ENCODE results near the gene FAM221B.
A peak's percentile ranks its signal among the peaks of the same experiment; 100 is the strongest.

FAM221B gene

DNA sequence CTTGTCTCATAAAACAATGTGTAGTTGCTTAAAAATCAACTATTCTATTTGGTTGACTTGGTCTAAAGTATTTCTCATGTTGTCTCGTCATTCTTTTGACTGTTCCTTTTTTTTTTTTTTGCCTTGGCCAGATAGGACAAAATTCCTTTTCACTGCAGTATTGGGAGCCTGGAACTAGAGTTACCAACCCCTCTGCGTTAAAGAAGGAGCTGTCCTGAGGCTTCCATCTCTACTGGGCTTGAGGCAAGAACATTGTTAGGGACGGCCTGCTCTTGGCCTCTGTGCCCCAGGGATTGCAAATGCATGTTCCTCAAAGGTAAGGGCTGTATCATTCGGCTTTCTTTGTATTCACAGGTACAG is 38.5 kb downstream of the FAM221B start:
- H3K9me3 ChIP-seq (replicated peaks; ENCODE audit: insufficient read depth, low read length) = no peaks in the 10 kb centered on the region
- no peaks in the 10 kb centered on the region for H3K36me3 ChIP-seq (replicated peaks; ENCODE audit: insufficient read depth, low read length)
- peaks cover 13% of the 10 kb centered on the region for H3K4me1 ChIP-seq (ENCODE audit: low read length)
- H3K4me2 ChIP-seq (ENCODE audit: low read depth, low read length) = peak overlapping the region; percentile 27; the same call in 1 of the 2 replicates
- H3K9ac ChIP-seq (ENCODE audit: low read length) = no peak overlapping the region
- no peak for DNase-seq
- H2AFZ ChIP-seq (ENCODE audit: low read length) = no peak overlapping the region
- no peaks in the 10 kb centered on the region for H4K20me1 ChIP-seq (ENCODE audit: insufficient read depth, low read length)
- peaks cover 12% of the 10 kb centered on the region for H3F3A ChIP-seq (ENCODE audit: insufficient read depth, low read length)
- TF ChIP-seq, protein P1, sequence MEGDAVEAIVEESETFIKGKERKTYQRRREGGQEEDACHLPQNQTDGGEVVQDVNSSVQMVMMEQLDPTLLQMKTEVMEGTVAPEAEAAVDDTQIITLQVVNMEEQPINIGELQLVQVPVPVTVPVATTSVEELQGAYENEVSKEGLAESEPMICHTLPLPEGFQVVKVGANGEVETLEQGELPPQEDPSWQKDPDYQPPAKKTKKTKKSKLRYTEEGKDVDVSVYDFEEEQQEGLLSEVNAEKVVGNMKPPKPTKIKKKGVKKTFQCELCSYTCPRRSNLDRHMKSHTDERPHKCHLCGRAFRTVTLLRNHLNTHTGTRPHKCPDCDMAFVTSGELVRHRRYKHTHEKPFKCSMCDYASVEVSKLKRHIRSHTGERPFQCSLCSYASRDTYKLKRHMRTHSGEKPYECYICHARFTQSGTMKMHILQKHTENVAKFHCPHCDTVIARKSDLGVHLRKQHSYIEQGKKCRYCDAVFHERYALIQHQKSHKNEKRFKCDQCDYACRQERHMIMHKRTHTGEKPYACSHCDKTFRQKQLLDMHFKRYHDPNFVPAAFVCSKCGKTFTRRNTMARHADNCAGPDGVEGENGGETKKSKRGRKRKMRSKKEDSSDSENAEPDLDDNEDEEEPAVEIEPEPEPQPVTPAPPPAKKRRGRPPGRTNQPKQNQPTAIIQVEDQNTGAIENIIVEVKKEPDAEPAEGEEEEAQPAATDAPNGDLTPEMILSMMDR (IDR thresholded peaks at IDR 0.05; ENCODE audit: low read length) = no peak
- TF ChIP-seq EZH2phosphoT487 (IDR thresholded peaks at IDR 0.05; ENCODE audit: low read length) (no peak), EZH2 (optimal IDR thresholded peaks at IDR 0.05; ENCODE audit: low read depth, low read length) (no peak)
- H3K79me2 ChIP-seq (ENCODE audit: low read length) = no peaks in the 10 kb centered on the region
- peak overlapping the region; percentile 33; the same call in 1 of the 2 replicates for H3K27ac ChIP-seq (ENCODE audit: low read length)
- H3K9me2 ChIP-seq (replicated peaks; ENCODE audit: insufficient read depth, low read length) = no peaks in the 10 kb centered on the region
- H3K4me3 ChIP-seq (ENCODE audit: low read length) = no peak overlapping the region
- no peaks in the 10 kb centered on the region for H3K27me3 ChIP-seq (replicated peaks; ENCODE audit: insufficient read depth, low read length)

DNA sequence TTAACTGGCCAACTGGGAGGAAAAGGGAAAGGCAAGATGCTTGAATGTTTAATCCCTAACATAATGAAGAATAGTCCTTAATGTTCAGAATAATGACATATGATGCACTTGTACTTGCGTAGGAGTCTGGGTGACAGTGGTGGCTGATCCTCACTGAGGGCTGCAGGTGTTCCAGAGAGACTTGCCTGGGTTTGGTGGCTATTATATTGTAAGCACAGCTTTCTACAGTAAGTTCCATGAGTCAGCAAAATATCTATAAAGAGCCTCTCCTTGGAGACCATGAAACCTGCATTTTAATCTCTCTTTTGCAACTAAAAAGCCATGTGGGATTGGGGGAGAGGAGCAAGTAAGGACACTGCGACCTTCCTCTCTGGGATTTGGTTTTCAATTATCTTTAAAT is 39.0 kb downstream of the FAM221B start:
- Histone ChIP-seq H3K4me1 (ENCODE audit: low read length) (peaks cover 14% of the 10 kb centered on the region), H3K9ac (ENCODE audit: low read length) (no peak overlapping the region), H3K36me3 (replicated peaks; ENCODE audit: insufficient read depth, low read length) (no peaks in the 10 kb centered on the region), H3F3A (ENCODE audit: insufficient read depth, low read length) (peaks cover 12% of the 10 kb centered on the region), H3K27ac (ENCODE audit: low read length) (peak overlapping the region; percentile 33; the same call in 1 of the 2 replicates), H2AFZ (ENCODE audit: low read length) (no peak overlapping the region), H3K79me2 (ENCODE audit: low read length) (no peaks in the 10 kb centered on the region), H3K27me3 (replicated peaks; ENCODE audit: insufficient read depth, low read length) (no peaks in the 10 kb centered on the region), H3K4me2 (ENCODE audit: low read depth, low read length) (peak overlapping the region; percentile 27; the same call in 1 of the 2 replicates), H4K20me1 (ENCODE audit: insufficient read depth, low read length) (no peaks in the 10 kb centered on the region), H3K4me3 (ENCODE audit: low read length) (no peak overlapping the region), H3K9me2 (replicated peaks; ENCODE audit: insufficient read depth, low read length) (no peaks in the 10 kb centered on the region), H3K9me3 (replicated peaks; ENCODE audit: insufficient read depth, low read length) (no peaks in the 10 kb centered on the region)
- TF ChIP-seq EZH2phosphoT487 (IDR thresholded peaks at IDR 0.05; ENCODE audit: low read length) = no peak
- TF ChIP-seq, protein P1 (IDR thresholded peaks at IDR 0.05; ENCODE audit: low read length) = no peak
- peak; percentile 61 for DNase-seq

- Histone ChIP-seq H3K36me3 (replicated peaks; ENCODE audit: insufficient read depth, low read length) (no peaks in the 10 kb centered on the region), H3K4me1 (ENCODE audit: low read length) (peaks cover 3% of the 10 kb centered on the region; the same call in 1 of the 2 replicates), H3K9me2 (replicated peaks; ENCODE audit: insufficient read depth, low read length) (no peaks in the 10 kb centered on the region), H3K4me2 (ENCODE audit: low read depth, low read length) (no peak overlapping the region), H3F3A (ENCODE audit: insufficient read depth, low read length) (no peaks in the 10 kb centered on the region), H3K4me3 (ENCODE audit: low read length) (no peak overlapping the region), H2AFZ (ENCODE audit: low read length) (no peak overlapping the region), H3K27me3 (replicated peaks; ENCODE audit: insufficient read depth, low read length) (no peaks in the 10 kb centered on the region), H4K20me1 (ENCODE audit: insufficient read depth, low read length) (no peaks in the 10 kb centered on the region), H3K9me3 (replicated peaks; ENCODE audit: insufficient read depth, low read length) (no peaks in the 10 kb centered on the region), H3K9ac (ENCODE audit: low read length) (no peak overlapping the region), H3K79me2 (ENCODE audit: low read length) (no peaks in the 10 kb centered on the region), H3K27ac (ENCODE audit: low read length) (no peak overlapping the region)
- TF ChIP-seq EZH2 (optimal IDR thresholded peaks at IDR 0.05; ENCODE audit: low read depth, low read length) = no peak
- TF ChIP-seq EZH2phosphoT487 (IDR thresholded peaks at IDR 0.05; ENCODE audit: low read length) = no peak
- TF ChIP-seq, protein P1 (IDR thresholded peaks at IDR 0.05; ENCODE audit: low read length) = no peak
- DNase-seq = no peak
These were observed 45.1 kb downstream of the FAM221B start for GRCh38 chr9:35783418-35783817.

Measured in MM.1S (cell line).